Hepatocyte (in vitro differentiated cells): ENCODE results near the gene WDFY2. TPM values are rescaled to one million over a fixed set of nuclear protein-coding genes. Genes with fewer than 3 reads are reported as not detected.

Experiments used
- DNase-seq: peaks from one replicate; pipeline ENCODE4 v3.0.0-alpha.2; 2016; ENCODE audit warnings: low spot score
- H2AFZ ChIP-seq: fragments of 200-600 bp; sonication (generic); 2 replicates; pipeline ENCODE4 v1.6.0; 2016; ENCODE audit warnings: antibody characterized with exemption, mild to moderate bottlenecking
- H3K27ac ChIP-seq: fragments of 200-600 bp; sonication (generic); 2 replicates; pipeline ENCODE4 v1.5.1; 2016; ENCODE audit warnings: mild to moderate bottlenecking
- H3K27me3 ChIP-seq: fragments of 200-600 bp; sonication (generic); 2 replicates; pipeline ENCODE4 v1.6.1; 2016
- H3K36me3 ChIP-seq: fragments of 200-600 bp; sonication (generic); replicated peaks from 2 replicates; pipeline ENCODE4 v1.5.1; 2016; ENCODE audit warnings: low read depth; ENCODE audit not compliant: insufficient read depth
- H3K4me1 ChIP-seq: fragments of 200-600 bp; sonication (generic); 2 replicates; pipeline ENCODE4 v1.5.1; 2016; ENCODE audit warnings: mild to moderate bottlenecking, moderate library complexity; ENCODE audit not compliant: insufficient read depth
- H3K4me2 ChIP-seq: fragments of 200-600 bp; sonication (generic); 2 replicates; pipeline ENCODE4 v1.6.0; 2016
- H3K4me3 ChIP-seq: fragments of 200-600 bp; sonication (generic); 2 replicates; pipeline ENCODE4 v1.5.1; 2016; ENCODE audit warnings: mild to moderate bottlenecking
- H3K79me2 ChIP-seq: fragments of 200-600 bp; sonication (generic); 2 replicates; pipeline ENCODE4 v1.6.0; 2017; ENCODE audit warnings: mild to moderate bottlenecking
- H3K9me2 ChIP-seq: fragments of 200-600 bp; sonication (generic); replicated peaks from 2 replicates; pipeline ENCODE4 v1.6.0; 2017; ENCODE audit warnings: mild to moderate bottlenecking; ENCODE audit not compliant: insufficient read depth
- H3K9me3 ChIP-seq: fragments of 200-600 bp; sonication (generic); 2 replicates; pipeline ENCODE4 v1.5.1; 2016; ENCODE audit warnings: low read depth, mild to moderate bottlenecking
- H4K20me1 ChIP-seq: fragments of 200-600 bp; sonication (generic); 2 replicates; pipeline ENCODE4 v1.6.0; 2016; ENCODE audit warnings: mild to moderate bottlenecking; ENCODE audit not compliant: insufficient read depth, poor library complexity, severe bottlenecking
- CTCF ChIP-seq: fragments of 200-600 bp; sonication (generic); IDR thresholded peaks from 2 replicates; pipeline ENCODE4 v1.5.1; 2016; ENCODE audit warnings: antibody characterized with exemption, mild to moderate bottlenecking; ENCODE audit not compliant: poor library complexity
- EZH2 ChIP-seq: fragments of 200-600 bp; sonication (generic); IDR thresholded peaks from 2 replicates; pipeline ENCODE4 v1.6.1; 2016; ENCODE audit warnings: antibody characterized with exemption, mild to moderate bottlenecking, borderline replicate concordance
- EZH2phosphoT487 ChIP-seq: fragments of 200-600 bp; sonication (generic); IDR thresholded peaks from one replicate; pipeline ENCODE4 v1.6.1; 2018; ENCODE audit warnings: antibody characterized with exemption, mild to moderate bottlenecking, low read depth, moderate library complexity; ENCODE audit not compliant: unreplicated experiment, severe bottlenecking
- WGBS: methylation state at CpG from one replicate; pipeline ENCODE4 v1.1.6; 2016; ENCODE audit warnings: low lambda C conversion rate; ENCODE audit errors: missing lambda C conversion rate; 5-methylcytosine and 5-hydroxymethylcytosine counted together
- polyA plus RNA-seq: library from polyadenylated mRNA; unstranded; fragments of >200 nt; fragmentation: Nextera tagmentation; extraction: Ambion mirVana; gene quantifications from 2 replicates; pipeline ENCODE4 v1.2.1, GENCODE V29; 2016
- total RNA-seq: library from RNA; depleted of rRNA; stranded (reverse); fragments of >200 nt; gene quantifications from 2 replicates; pipeline ENCODE4 v1.2.3, GENCODE V29; 2014

Gene WDFY2
- total and polyA plus RNA-seq, 2 experiments from 2014 or later, result 9.0 to 9.1 TPM

GRCh38 chr13:51665456-51665855 lies 81.2 kb downstream of the WDFY2 start:
- Histone ChIP-seq H3K27ac (no peak overlapping the region), H3K79me2 (no peaks in the 10 kb centered on the region)

GRCh38 chr13:51666374-51666773 lies 82.1 kb downstream of the WDFY2 start:
- no peak for DNase-seq
- no peaks in the 10 kb centered on the region for H3K79me2 ChIP-seq
- 63% methylated on average over 1 of the region's 1 CpG for WGBS
- no peaks in the 10 kb centered on the region for H3K9me2 ChIP-seq
- no peak for TF ChIP-seq CTCF
- no peaks in the 10 kb centered on the region for H4K20me1 ChIP-seq
- no peak overlapping the region for H3K27ac ChIP-seq
- no peak overlapping the region for H2AFZ ChIP-seq
- H3K9me3 ChIP-seq, result no peaks in the 10 kb centered on the region
- no peaks in the 10 kb centered on the region for H3K36me3 ChIP-seq
- peaks cover 19% of the 10 kb centered on the region for H3K4me1 ChIP-seq
- no peak overlapping the region for H3K4me2 ChIP-seq
- no peak overlapping the region for H3K4me3 ChIP-seq
- H3K27me3 ChIP-seq, result no peaks in the 10 kb centered on the region

More at GRCh38 chr13:51665456-51665855, 81.2 kb downstream of the WDFY2 start:
- DNase-seq, result no peak
- H2AFZ ChIP-seq, result no peak overlapping the region
- H3K36me3 ChIP-seq, result no peaks in the 10 kb centered on the region
- H3K9me2 ChIP-seq, result no peaks in the 10 kb centered on the region
- TF ChIP-seq EZH2phosphoT487, result no peak
- TF ChIP-seq EZH2, result no peak
- TF ChIP-seq CTCF, result no peak
- 94% methylated on average over 2 of the region's 2 CpGs for WGBS
- no peaks in the 10 kb centered on the region for H4K20me1 ChIP-seq
- H3K27me3 ChIP-seq, result no peaks in the 10 kb centered on the region
- no peak overlapping the region for H3K4me2 ChIP-seq
- no peak overlapping the region for H3K4me3 ChIP-seq
- peaks cover 19% of the 10 kb centered on the region for H3K4me1 ChIP-seq
- no peaks in the 10 kb centered on the region for H3K9me3 ChIP-seq

- TF ChIP-seq EZH2phosphoT487 (no peak), CTCF (no peak), EZH2 (no peak)
- no peak overlapping the region for H3K4me3 ChIP-seq
- peaks cover 1% of the 10 kb centered on the region for H3K79me2 ChIP-seq
- H3K4me1 ChIP-seq, result peaks cover 19% of the 10 kb centered on the region
- no peaks in the 10 kb centered on the region for H3K36me3 ChIP-seq
- H3K9me3 ChIP-seq, result no peaks in the 10 kb centered on the region
- DNase-seq, result no peak
- H2AFZ ChIP-seq, result no peak overlapping the region
- no peaks in the 10 kb centered on the region for H4K20me1 ChIP-seq
- H3K27ac ChIP-seq, result no peak overlapping the region
- H3K9me2 ChIP-seq, result no peaks in the 10 kb centered on the region
- H3K27me3 ChIP-seq, result no peaks in the 10 kb centered on the region
- H3K4me2 ChIP-seq, result no peak overlapping the region
- 94% methylated on average over 1 of the region's 1 CpG for WGBS
These were observed 82.6 kb downstream of the WDFY2 start for GRCh38 chr13:51666839-51667238.
